HCT116 (cell line): Measurements from ENCODE around the gene HACD4. TPM values are rescaled to one million over a fixed set of nuclear protein-coding genes. Genes with fewer than 3 reads are reported as not detected.

Experiments used
- ATAC-seq: fragments of 200-7000 bp; cut with Tn5 transposase; 2 replicates; pipeline ENCODE4 v1.9.1; 2020; ENCODE audit warnings: mild to moderate bottlenecking, moderate library complexity
- BruUV-seq: library from RNA; stranded (reverse); fragments of 400-500 nt; replicated peaks from 2 replicates; lab custom pipeline; 2021; lab: Mats Ljungman, UMichigan
- CTCF ChIA-PET: fragments of 300-600 bp; sonication (Branson Sonifier 250); formaldehyde crosslinking; loops from one replicate; lab custom pipeline; 2021; ENCODE audit warnings: antibody characterized with exemption; lab: Charles Lee
- POLR2A ChIA-PET: fragments of 300-600, 350-600 bp; sonication (Branson Sonifier 250); formaldehyde crosslinking; loops from one replicate; lab custom pipeline; 2021; ENCODE audit warnings: antibody characterized with exemption; lab: Charles Lee
- RAD21 ChIA-PET, 2 experiments: fragments of 300-600 bp; sonication (Branson Sonifier 250); formaldehyde crosslinking; loops; one replicate each; lab custom pipeline; 2023; ENCODE audit warnings: low total read pairs in 2 of 2; ENCODE audit not compliant: uncharacterized antibody in 2 of 2, unreplicated experiment in 2 of 2, low non-redundant PET in 1 of 2; lab: Charles Lee
- DNase-seq: peaks from one replicate; pipeline ENCODE4 v3.0.0-alpha.2; 2010; ENCODE audit warnings: low read depth, low spot score
- H2AFZ ChIP-seq: fragments of 200-600 bp; shearing (Covaris generic), sonication (generic); 2 replicates; pipeline ENCODE4 v1.6.1; 2017; ENCODE audit warnings: low read depth, mixed run types, mixed read lengths, antibody characterized with exemption, low read length; ENCODE audit not compliant: poor library complexity, severe bottlenecking
- H3K27ac ChIP-seq: 2 replicates; pipeline ENCODE4 v1.5.1; 2012; ENCODE audit warnings: low read depth, low read length
- H3K27me3 ChIP-seq: fragments of 200-600 bp; sonication (generic); 2 replicates; pipeline ENCODE4 v1.6.1; 2016; ENCODE audit warnings: mixed run types, low read length, mixed read lengths; ENCODE audit not compliant: insufficient read depth
- H3K36me3 ChIP-seq, 2 experiments: fragments of 200-500 bp in 1 of 2; fragments of 200-600 bp in 1 of 2; sonication (Bioruptor generic) in 1 of 2; sonication (generic) in 1 of 2; 2 replicates each; pipeline versions ENCODE4 v1.5.1 to v1.6.1; 2014 to 2016; ENCODE audit warnings: low read length in 2 of 2, inconsistent platforms in 1 of 2, mixed read lengths in 1 of 2, mixed run types in 1 of 2; ENCODE audit not compliant: insufficient read depth in 2 of 2, control insufficient read depth in 1 of 2
- H3K4me1 ChIP-seq, 2 experiments: fragments of 200-600 bp in 1 of 2; sonication (generic) in 1 of 2; 2 replicates each; pipeline versions ENCODE4 v1.5.1 to v1.6.1; 2012 to 2017; ENCODE audit warnings: low read length in 2 of 2, inconsistent platforms in 1 of 2, mild to moderate bottlenecking in 1 of 2, mixed read lengths in 1 of 2, mixed run types in 1 of 2, moderate library complexity in 1 of 2; ENCODE audit not compliant: insufficient read depth in 2 of 2, control insufficient read depth in 1 of 2
- H3K4me2 ChIP-seq: fragments of 200-600 bp; sonication (generic); 2 replicates; pipeline ENCODE4 v1.6.1; 2017; ENCODE audit warnings: mixed run types, low read length, mixed read lengths
- H3K4me3 ChIP-seq, 2 experiments: fragments of 200-600 bp in 1 of 2; sonication (generic) in 1 of 2; replicated peaks in 1 of 2; 2 replicates each; pipeline ENCODE4 v1.5.1; 2011 to 2016; ENCODE audit warnings: low read length in 2 of 2, control low read depth in 1 of 2, low read depth in 1 of 2, mild to moderate bottlenecking in 1 of 2, mixed read lengths in 1 of 2, mixed run types in 1 of 2
- H3K79me2 ChIP-seq: fragments of 200-600 bp; sonication (generic); 2 replicates; pipeline ENCODE4 v1.6.1; 2017; ENCODE audit warnings: mild to moderate bottlenecking, mixed run types, low read length, moderate library complexity, mixed read lengths; ENCODE audit not compliant: insufficient read depth
- H3K9ac ChIP-seq: fragments of 200-600 bp; sonication (generic); 2 replicates; pipeline ENCODE4 v1.6.1; 2016; ENCODE audit warnings: low read length, mixed read lengths
- H3K9me2 ChIP-seq: fragments of 200-600 bp; sonication (generic), shearing (Covaris generic); 2 replicates; pipeline ENCODE4 v1.6.1; 2017; ENCODE audit warnings: mixed run types, mild to moderate bottlenecking, moderate library complexity; ENCODE audit not compliant: insufficient read depth
- H3K9me3 ChIP-seq, 2 experiments: fragments of 200-500 bp in 1 of 2; fragments of 200-600 bp in 1 of 2; sonication (Bioruptor generic) in 1 of 2; sonication (generic) in 1 of 2; 2 replicates each; pipeline ENCODE4 v1.6.1; 2014 to 2017; ENCODE audit warnings: low read length in 2 of 2, mixed read lengths in 2 of 2, inconsistent platforms in 1 of 2, low read depth in 1 of 2, mild to moderate bottlenecking in 1 of 2, mixed run types in 1 of 2, moderate library complexity in 1 of 2; ENCODE audit not compliant: control insufficient read depth in 1 of 2, insufficient read depth in 1 of 2
- H4K20me1 ChIP-seq: fragments of 200-600 bp; sonication (generic), shearing (Covaris generic); 2 replicates; pipeline ENCODE4 v1.6.1; 2017; ENCODE audit warnings: mixed run types, mild to moderate bottlenecking, moderate library complexity; ENCODE audit not compliant: insufficient read depth
- CTCF ChIP-seq, 3 experiments: fragments of 200-600 bp in 1 of 3; sonication (generic) in 1 of 3; IDR thresholded peaks in 2 of 3; conservative IDR thresholded peaks in 1 of 3; 2 replicates each; pipeline ENCODE4 v1.5.1; 2012 to 2017; ENCODE audit warnings: low read depth in 2 of 3, low read length in 2 of 3, antibody characterized with exemption in 1 of 3, borderline replicate concordance in 1 of 3, control low read depth in 1 of 3, mild to moderate bottlenecking in 1 of 3, mixed read lengths in 1 of 3, mixed run types in 1 of 3, moderate library complexity in 1 of 3; ENCODE audit not compliant: insufficient read depth in 1 of 3
- EGR1 ChIP-seq: IDR thresholded peaks from 2 replicates; pipeline ENCODE4 v1.6.1; 2012; ENCODE audit warnings: low read depth
- FOSL1 ChIP-seq: IDR thresholded peaks from 2 replicates; pipeline ENCODE4 v1.6.1; 2012; ENCODE audit warnings: low read depth
- RAD21 ChIP-seq: IDR thresholded peaks from 2 replicates; pipeline ENCODE4 v1.6.1; 2012; ENCODE audit warnings: low read depth, mild to moderate bottlenecking
- SP1 ChIP-seq: IDR thresholded peaks from 2 replicates; pipeline ENCODE4 v1.6.1; 2012; ENCODE audit warnings: low read depth
- SRF ChIP-seq: IDR thresholded peaks from 2 replicates; pipeline ENCODE4 v1.6.1; 2012; ENCODE audit warnings: low read depth
- TCF7L2 ChIP-seq: IDR thresholded peaks from 2 replicates; pipeline ENCODE4 v1.7.0; 2011; ENCODE audit warnings: borderline replicate concordance, inconsistent platforms; ENCODE audit not compliant: insufficient read depth, insufficient read length; ENCODE audit errors: extremely low read depth
- intact Hi-C: fragments of 100-400 bp; cut with micrococcal nuclease; formaldehyde crosslinking; loops from 2 replicates; pipeline ENCODE4 v1.10.0; 2022
- total RNA-seq: library from RNA; stranded (reverse); gene quantifications from one replicate; pipeline ENCODE4 v1.2.1, GENCODE V29; 2021; ENCODE audit not compliant: unreplicated experiment
- TF ChIP-seq, protein P1 (sequence below): IDR thresholded peaks from 2 replicates; pipeline ENCODE4 v1.6.1; 2011; ENCODE audit warnings: mild to moderate bottlenecking, low read length, moderate library complexity; ENCODE audit not compliant: insufficient replicate concordance; ENCODE audit errors: extremely low read depth

HACD4 gene
- total RNA-seq, 1 experiment from 2014 or later = not detected

DNA sequence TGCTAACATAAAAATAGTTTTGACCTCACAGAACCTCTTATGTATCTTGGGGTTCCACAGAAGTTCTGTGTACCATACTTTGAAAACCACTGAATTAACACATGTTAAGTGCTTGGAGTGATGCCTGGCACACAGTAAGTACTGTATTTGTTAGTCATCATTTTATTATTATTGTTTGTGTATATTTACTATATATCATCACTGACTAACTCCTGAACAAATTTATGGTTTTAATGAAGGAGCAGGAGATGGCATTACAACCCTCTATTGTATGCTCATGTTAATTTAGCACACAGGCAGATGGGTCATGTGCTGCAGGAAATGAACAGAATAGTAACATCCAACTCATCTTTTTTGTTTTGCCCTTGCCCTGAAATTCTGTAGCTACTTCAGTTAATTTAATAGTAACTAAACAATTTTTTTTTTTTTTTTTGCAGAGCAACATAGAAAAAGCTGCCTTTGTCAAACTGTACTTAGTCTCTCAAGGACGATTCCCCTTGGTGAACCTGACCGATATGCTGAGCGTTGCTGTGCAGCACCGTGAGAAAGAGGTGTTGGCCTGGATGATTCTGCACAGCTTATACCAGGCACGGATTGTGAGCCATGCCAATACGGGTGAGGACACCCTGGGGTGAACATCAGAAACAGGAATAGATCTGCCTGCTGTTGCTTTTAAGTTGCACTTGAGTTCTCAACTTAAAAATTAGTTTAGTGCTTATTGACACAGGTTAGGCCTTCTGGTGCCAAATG is 45.4 kb downstream of the HACD4 start:
- ChIA-PET RAD21 (no interaction called here), CTCF (no interaction called here), POLR2A (no interaction called here)
- H3K4me3 ChIP-seq = no peak overlapping the region
- H3K36me3 ChIP-seq = no peaks in the 10 kb centered on the region
- no peaks in the 10 kb centered on the region for H4K20me1 ChIP-seq
- TF ChIP-seq FOSL1 = no peak
- no peak for TF ChIP-seq SRF
- no peak for TF ChIP-seq EGR1
- TF ChIP-seq, protein P1, sequence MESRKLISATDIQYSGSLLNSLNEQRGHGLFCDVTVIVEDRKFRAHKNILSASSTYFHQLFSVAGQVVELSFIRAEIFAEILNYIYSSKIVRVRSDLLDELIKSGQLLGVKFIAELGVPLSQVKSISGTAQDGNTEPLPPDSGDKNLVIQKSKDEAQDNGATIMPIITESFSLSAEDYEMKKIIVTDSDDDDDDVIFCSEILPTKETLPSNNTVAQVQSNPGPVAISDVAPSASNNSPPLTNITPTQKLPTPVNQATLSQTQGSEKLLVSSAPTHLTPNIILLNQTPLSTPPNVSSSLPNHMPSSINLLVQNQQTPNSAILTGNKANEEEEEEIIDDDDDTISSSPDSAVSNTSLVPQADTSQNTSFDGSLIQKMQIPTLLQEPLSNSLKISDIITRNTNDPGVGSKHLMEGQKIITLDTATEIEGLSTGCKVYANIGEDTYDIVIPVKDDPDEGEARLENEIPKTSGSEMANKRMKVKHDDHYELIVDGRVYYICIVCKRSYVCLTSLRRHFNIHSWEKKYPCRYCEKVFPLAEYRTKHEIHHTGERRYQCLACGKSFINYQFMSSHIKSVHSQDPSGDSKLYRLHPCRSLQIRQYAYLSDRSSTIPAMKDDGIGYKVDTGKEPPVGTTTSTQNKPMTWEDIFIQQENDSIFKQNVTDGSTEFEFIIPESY = no peak
- TF ChIP-seq TCF7L2 = no peak
- no peak for TF ChIP-seq RAD21
- no peak for TF ChIP-seq CTCF (IDR thresholded peaks at IDR 0.05 in 2 of 3, conservative IDR thresholded peaks at IDR 0.05 in 1 of 3; ENCODE audit: borderline replicate concordance in 1 of 3, insufficient read depth in 1 of 3, low read depth in 2 of 3, low read length in 2 of 3)
- no peak for TF ChIP-seq SP1
- no peak overlapping the region for H3K27ac ChIP-seq
- H3K27me3 ChIP-seq = no peaks in the 10 kb centered on the region
- no TSS peak for BruUV-seq
- DNase-seq (no peak), ATAC-seq (no peak)
- no peak overlapping the region for H3K9ac ChIP-seq
- H2AFZ ChIP-seq = no peak overlapping the region
- intact Hi-C loops = no loop called here
- H3K9me2 ChIP-seq = no peaks in the 10 kb centered on the region
- no peaks in the 10 kb centered on the region for H3K79me2 ChIP-seq
- H3K4me1 ChIP-seq = no peaks in the 10 kb centered on the region
- no peak overlapping the region for H3K4me2 ChIP-seq
- H3K9me3 ChIP-seq = no peaks in the 10 kb centered on the region
